Measurements from ENCODE around the gene MICAL2.

DNA sequence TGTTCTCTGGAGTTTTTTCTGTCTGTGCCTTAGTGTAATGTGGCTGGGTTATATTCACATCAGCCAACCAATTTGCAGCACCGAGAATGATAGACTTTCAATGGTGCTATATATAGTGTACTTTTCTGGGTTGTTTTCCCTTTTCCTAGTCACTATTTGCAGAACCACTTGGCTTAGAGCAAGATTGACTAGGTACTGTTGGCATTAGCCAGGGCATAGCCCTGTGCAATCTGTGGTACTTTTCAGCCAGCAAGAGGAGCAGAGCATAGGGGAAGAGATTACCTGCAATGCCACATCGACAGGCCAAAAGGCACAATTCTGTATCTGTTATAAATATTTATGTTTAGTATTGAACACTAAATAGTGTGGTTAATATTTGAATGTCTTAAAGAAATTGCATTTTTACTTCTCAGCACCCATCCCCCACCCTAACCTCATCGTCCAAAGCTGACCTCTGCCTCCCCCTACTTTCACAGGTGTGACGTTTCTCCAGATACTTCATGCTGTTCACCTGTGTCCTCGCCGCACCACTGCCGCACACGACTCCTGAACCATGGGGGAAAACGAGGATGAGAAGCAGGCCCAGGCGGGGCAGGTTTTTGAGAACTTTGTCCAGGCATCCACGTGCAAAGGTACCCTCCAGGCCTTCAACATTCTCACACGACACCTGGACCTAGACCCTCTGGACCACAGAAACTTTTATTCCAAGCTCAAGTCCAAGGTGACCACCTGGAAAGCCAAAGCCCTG, 51.4 kb downstream of the MICAL2 start:
- no peak for TF ChIP-seq CTCF (IDR thresholded peaks at IDR 0.05)
- no peak for TF ChIP-seq ZFX (IDR thresholded peaks at IDR 0.05; ENCODE audit: borderline replicate concordance)

Measured in 22Rv1 (cell line).